ENCODE data around the gene CPSF4L.

Gene CPSF4L

DNA sequence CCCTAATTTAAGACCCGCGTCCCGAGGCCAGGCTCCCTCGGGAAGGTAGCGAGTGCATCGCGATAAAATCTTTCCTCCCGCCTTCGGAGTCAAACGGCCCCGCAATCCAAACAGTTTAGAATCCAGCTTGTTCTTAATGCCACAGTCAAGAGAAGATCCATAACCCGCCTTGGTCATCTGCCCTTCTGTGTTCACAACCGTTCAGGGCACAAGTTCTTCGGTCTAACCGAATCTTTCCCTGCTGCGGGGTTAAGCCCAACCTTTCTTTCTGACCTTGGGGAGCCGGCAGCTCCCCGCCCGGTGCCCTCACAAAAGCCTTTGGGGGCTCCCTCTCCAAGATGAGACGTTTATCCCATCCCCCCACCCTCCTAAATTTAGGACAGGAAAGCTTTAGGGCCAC is 30.3 kb downstream of the CPSF4L start:
- FAIRE-seq = no peak

GRCh38 chr17:73230088-73230487 is 31.6 kb downstream of the CPSF4L start:
- FAIRE-seq = no peak

DNA sequence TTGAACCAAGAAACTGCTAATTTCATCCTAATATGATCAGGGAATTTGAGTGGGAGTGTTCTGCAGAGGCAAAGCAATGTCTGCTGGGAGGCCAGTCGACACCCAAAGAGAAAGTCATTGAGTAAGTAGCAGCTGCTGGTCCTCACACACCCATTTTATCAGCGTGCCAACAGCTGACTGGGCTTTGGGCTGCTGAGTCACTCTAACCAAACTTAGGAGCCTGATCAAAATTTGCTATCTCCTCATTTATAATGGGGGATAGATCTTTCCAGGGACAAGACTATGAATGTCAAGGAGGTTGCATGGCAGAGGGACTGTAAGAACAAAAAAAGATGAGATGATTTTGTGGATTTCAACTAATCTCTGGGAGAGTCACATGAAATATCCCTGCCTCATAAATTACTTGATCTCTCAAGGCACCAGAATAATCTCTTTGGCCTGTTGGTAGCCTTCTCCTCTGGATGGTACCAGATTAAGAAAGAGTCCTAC is 32.9 kb downstream of the CPSF4L start:
- no peak for FAIRE-seq

DNA sequence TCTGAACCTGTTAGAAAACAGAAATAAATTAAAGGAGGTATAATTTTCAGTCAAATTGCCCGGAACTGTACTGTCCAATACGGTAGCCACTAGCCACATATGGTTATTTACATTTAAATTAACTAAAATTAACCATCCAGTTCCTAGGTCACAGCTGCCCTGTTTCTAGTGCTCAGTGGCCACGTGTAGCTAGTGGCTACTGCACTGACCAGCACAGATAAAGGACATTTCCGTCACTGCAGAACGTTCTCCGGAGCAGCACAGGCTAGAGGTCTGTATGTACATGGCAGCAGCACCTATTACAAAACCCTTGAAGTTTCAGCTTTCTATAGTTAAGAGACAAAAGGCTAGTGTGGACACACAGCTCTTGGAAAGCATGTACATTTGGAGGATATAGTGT is 33.7 kb downstream of the CPSF4L start:
- FAIRE-seq = no peak

- no peak for FAIRE-seq
These were observed 34.3 kb downstream of the CPSF4L start for GRCh38 chr17:73227379-73227778.

DNA sequence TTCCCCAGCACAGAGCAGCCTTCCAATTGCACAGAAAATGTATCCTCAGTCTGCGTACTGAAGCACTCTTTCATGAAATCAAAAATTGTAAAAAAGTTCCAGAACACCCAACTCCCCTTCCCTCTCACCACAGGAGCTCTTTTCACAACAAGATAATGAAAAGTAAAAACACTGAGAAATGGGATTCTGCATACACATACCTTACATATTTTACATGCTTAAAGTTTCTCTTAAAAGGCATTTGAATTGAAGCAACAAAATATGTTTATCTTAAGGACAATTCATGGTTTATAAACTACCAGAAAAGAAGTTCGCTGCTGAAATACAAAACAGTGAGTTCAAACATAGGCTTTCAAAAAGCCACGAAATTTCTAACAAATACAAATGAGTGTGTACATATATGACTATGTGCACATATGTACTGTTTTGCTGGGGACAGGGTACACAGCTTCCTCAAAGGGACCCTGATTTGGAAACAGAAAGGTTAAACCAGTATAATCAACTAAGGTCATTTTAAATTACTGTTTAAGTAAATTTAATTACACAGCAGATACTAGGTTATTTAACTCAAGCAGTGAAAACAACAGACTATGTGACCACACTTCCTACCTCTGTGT is 35.0 kb downstream of the CPSF4L start:
- FAIRE-seq = no peak

GRCh38 chr17:73224663-73225305 is 36.9 kb downstream of the CPSF4L start:
- no peak for FAIRE-seq

GRCh38 chr17:73224237-73224636 is 37.4 kb downstream of the CPSF4L start:
- no peak for FAIRE-seq

- FAIRE-seq = no peak
These were observed 38.0 kb downstream of the CPSF4L start for GRCh38 chr17:73223626-73224230.

GRCh38 chr17:73215447-73215846 is 46.2 kb downstream of the CPSF4L start:
- no peak for FAIRE-seq

- FAIRE-seq = no peak
These were observed 46.8 kb downstream of the CPSF4L start for GRCh38 chr17:73214851-73215250.

DNA sequence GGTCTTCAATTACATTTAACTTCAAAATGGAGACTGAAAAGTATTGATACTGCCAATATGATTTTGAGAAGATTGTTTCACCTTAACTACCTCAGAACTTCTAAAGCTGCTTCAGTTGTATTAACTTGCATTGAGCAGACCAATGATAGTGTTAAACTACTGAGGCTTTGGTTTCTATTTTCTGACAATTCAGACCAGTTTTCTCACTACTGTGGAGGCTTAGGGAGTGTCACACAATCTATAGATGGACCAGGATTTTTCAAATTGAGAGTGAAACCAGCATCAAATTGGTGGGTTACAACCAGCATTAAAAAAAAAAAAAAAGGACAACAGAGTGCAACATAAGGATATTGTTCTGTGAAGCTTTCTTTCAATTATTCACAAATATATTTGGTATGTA is 47.7 kb downstream of the CPSF4L start:
- no peak for FAIRE-seq

- FAIRE-seq = no peak
These were observed 49.9 kb downstream of the CPSF4L start for GRCh38 chr17:73211745-73212144.

- no peak for FAIRE-seq
These were observed 51.5 kb downstream of the CPSF4L start for GRCh38 chr17:73210002-73210678.

GRCh38 chr17:73209436-73209835 is 52.2 kb downstream of the CPSF4L start:
- no peak for FAIRE-seq

GRCh38 chr17:73208139-73208827 is 53.4 kb downstream of the CPSF4L start:
- no peak for FAIRE-seq

GRCh38 chr17:73205459-73205961 is 56.2 kb downstream of the CPSF4L start:
- no peak for FAIRE-seq

GRCh38 chr17:73203788-73204479 is 57.7 kb downstream of the CPSF4L start:
- no peak for FAIRE-seq

GRCh38 chr17:73203135-73203787 is 58.4 kb downstream of the CPSF4L start:
- no peak for FAIRE-seq

DNA sequence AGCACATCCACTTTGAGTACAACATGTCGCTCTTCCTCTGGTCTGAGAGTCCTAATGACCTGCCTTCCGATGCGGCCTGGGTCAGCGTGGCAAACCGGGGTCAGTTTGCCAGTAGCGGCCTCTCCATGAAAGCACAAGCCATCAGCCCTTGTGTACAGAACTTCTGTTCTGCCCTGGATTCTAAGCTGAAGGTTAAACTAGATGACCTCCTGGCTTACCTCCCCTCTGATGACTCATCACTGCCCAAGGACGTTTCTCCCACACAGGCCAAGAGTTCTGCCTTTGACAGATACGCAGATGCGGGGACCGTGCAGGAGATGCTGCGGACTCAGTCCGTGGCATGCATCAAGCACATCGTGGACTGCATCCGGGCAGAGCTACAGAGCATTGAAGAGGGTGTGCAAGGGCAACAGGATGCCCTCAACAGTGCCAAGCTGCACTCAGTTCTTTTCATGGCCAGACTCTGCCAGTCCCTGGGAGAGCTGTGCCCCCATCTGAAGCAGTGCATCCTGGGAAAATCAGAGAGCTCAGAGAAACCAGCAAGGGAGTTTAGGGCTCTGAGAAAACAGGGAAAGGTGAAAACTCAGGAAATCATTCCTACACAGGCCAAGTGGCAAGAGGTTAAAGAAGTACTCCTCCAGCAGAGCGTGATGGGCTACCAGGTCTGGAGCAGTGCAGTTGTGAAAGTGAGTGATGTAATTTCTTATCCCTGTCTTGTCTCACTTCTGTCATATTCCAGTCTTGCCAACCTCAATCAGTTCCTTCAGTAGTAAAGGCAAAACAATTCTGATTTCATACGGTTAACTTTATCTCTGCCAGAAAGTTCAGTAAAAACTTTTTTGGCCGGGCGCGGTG is 60.2 kb downstream of the CPSF4L start:
- FAIRE-seq = no peak

GRCh38 chr17:73200476-73200875 is 61.2 kb downstream of the CPSF4L start:
- no peak for FAIRE-seq

Data from colon (tissue), 2 donors.